Neural crest cell (in vitro differentiated cells): ENCODE data around the gene ADK. TPM values are rescaled to one million over a fixed set of nuclear protein-coding genes. Genes with fewer than 3 reads are reported as not detected.
"Not testable (repeated sequence)": the region's sequence is repeated elsewhere in the genome, so short reads cannot be mapped to it uniquely, and the experiment has no call there.

Source experiments
- DNase-seq: peaks from one replicate; pipeline ENCODE4 v3.0.0; 2021; ENCODE audit warnings: low read depth, mixed read lengths, low spot score
- H3K27ac Mint-ChIP-seq: one replicate; pipeline ENCODE4 v1.8.0; 2021; ENCODE audit warnings: mild to moderate bottlenecking, mixed read lengths; ENCODE audit not compliant: unreplicated experiment
- H3K27me3 Mint-ChIP-seq: 2 replicates; pipeline ENCODE4 v1.8.0; 2021; ENCODE audit warnings: low read depth, mild to moderate bottlenecking, mixed read lengths
- H3K36me3 Mint-ChIP-seq: 2 replicates; pipeline ENCODE4 v1.8.0; 2021; ENCODE audit warnings: low read depth, mild to moderate bottlenecking, mixed read lengths
- H3K4me1 Mint-ChIP-seq: 2 replicates; pipeline ENCODE4 v1.8.0; 2021; ENCODE audit warnings: mixed read lengths
- H3K4me3 Mint-ChIP-seq: one replicate; pipeline ENCODE4 v1.8.0; 2021; ENCODE audit warnings: mild to moderate bottlenecking, mixed read lengths
- H3K9me3 Mint-ChIP-seq: 2 replicates; pipeline ENCODE4 v1.8.0; 2021; ENCODE audit warnings: mixed read lengths
- CTCF ChIP-seq: fragments of 200-600 bp; sonication (generic); conservative IDR thresholded peaks from 2 replicates; pipeline ENCODE4 v1.5.0; 2021; ENCODE audit warnings: antibody characterized with exemption, mild to moderate bottlenecking
- total RNA-seq: library from RNA; stranded (reverse); gene quantifications from 2 replicates; pipeline ENCODE4 v1.2.1, GENCODE V29; 2021

Gene ADK
- total RNA-seq, 1 donor from 2014 or later: 35.6 TPM

- H3K27me3 Mint-ChIP-seq: no peaks in the 10 kb centered on the region
- no peak for TF ChIP-seq CTCF
- no peaks in the 10 kb centered on the region for H3K9me3 Mint-ChIP-seq
- peaks cover 17% of the 10 kb centered on the region for H3K4me1 Mint-ChIP-seq
- no peak for DNase-seq
- H3K36me3 Mint-ChIP-seq: no peaks in the 10 kb centered on the region
- no peak overlapping the region for H3K27ac Mint-ChIP-seq
- H3K4me3 Mint-ChIP-seq: no peak overlapping the region
Measured at GRCh38 chr10:74187237-74187636, 36.2 kb downstream of the ADK start.

- H3K4me1 Mint-ChIP-seq: peaks cover 17% of the 10 kb centered on the region
- H3K27me3 Mint-ChIP-seq, H3K36me3 Mint-ChIP-seq, DNase-seq, H3K4me3 Mint-ChIP-seq, H3K27ac Mint-ChIP-seq, H3K9me3 Mint-ChIP-seq: not testable (repeated sequence)
Measured at GRCh38 chr10:74188617-74189016, 37.6 kb downstream of the ADK start.

GRCh38 chr10:74189999-74190421 is 39.0 kb downstream of the ADK start:
- Mint-ChIP-seq H3K4me1 (peaks cover 17% of the 10 kb centered on the region), H3K27ac (no peak overlapping the region), H3K4me3 (no peak overlapping the region), H3K36me3 (no peaks in the 10 kb centered on the region), H3K9me3 (no peaks in the 10 kb centered on the region), H3K27me3 (no peaks in the 10 kb centered on the region)
- no peak for TF ChIP-seq CTCF
- DNase-seq: no peak

- Mint-ChIP-seq H3K27ac (no peak overlapping the region), H3K4me3 (no peak overlapping the region), H3K4me1 (peaks cover 17% of the 10 kb centered on the region), H3K36me3 (no peaks in the 10 kb centered on the region), H3K27me3 (no peaks in the 10 kb centered on the region), H3K9me3 (no peaks in the 10 kb centered on the region)
- TF ChIP-seq CTCF: no peak
- DNase-seq: no peak
Measured at GRCh38 chr10:74190494-74190893, 39.5 kb downstream of the ADK start.

GRCh38 chr10:74194545-74194944 is 43.5 kb downstream of the ADK start:
- no peak overlapping the region for H3K27ac Mint-ChIP-seq
- H3K4me1 Mint-ChIP-seq: peaks cover 10% of the 10 kb centered on the region
- no peak for DNase-seq
- H3K4me3 Mint-ChIP-seq: no peak overlapping the region
- H3K27me3 Mint-ChIP-seq: no peaks in the 10 kb centered on the region
- H3K36me3 Mint-ChIP-seq: no peaks in the 10 kb centered on the region
- no peak for TF ChIP-seq CTCF
- H3K9me3 Mint-ChIP-seq: peaks cover 3% of the 10 kb centered on the region

GRCh38 chr10:74194999-74195398 is 44.0 kb downstream of the ADK start:
- Mint-ChIP-seq H3K9me3 (peaks cover 3% of the 10 kb centered on the region), H3K27ac (no peak overlapping the region), H3K4me1 (peaks cover 6% of the 10 kb centered on the region), H3K4me3 (no peak overlapping the region), H3K27me3 (no peaks in the 10 kb centered on the region), H3K36me3 (no peaks in the 10 kb centered on the region)
- no peak for TF ChIP-seq CTCF
- DNase-seq: no peak
